Muscle of leg (tissue), 11 donors: ENCODE results near the gene IZUMO1. TPM values are rescaled to one million over a fixed set of nuclear protein-coding genes. Genes with fewer than 3 reads are reported as not detected.
"Not testable (repeated sequence)": the region's sequence is repeated elsewhere in the genome, so short reads cannot be mapped to it uniquely, and the experiment has no call there.

ENCODE experiments used
- DNase-seq: peaks from one replicate; pipeline ENCODE4 v3.0.0; 2013
- H3K27ac ChIP-seq: one replicate; pipeline ENCODE4 v1.5.1; 2013; ENCODE audit warnings: mild to moderate bottlenecking, low read length, control low read depth
- H3K27me3 ChIP-seq: one replicate; pipeline ENCODE4 v1.6.1; 2013; ENCODE audit warnings: low read length; ENCODE audit not compliant: control insufficient read depth, insufficient read depth
- H3K36me3 ChIP-seq: one replicate; pipeline ENCODE4 v1.6.1; 2013; ENCODE audit warnings: low read length; ENCODE audit not compliant: control insufficient read depth, insufficient read depth
- H3K4me1 ChIP-seq: one replicate; pipeline ENCODE4 v1.6.1; 2013; ENCODE audit warnings: low read length; ENCODE audit not compliant: control insufficient read depth, insufficient read depth
- H3K4me3 ChIP-seq: one replicate; pipeline ENCODE4 v1.5.1; 2013; ENCODE audit warnings: low read length, control low read depth
- H3K9me3 ChIP-seq: replicated peaks from 2 replicates; pipeline ENCODE4 v1.6.1; 2013; ENCODE audit warnings: low read depth, low read length; ENCODE audit not compliant: control insufficient read depth
- WGBS: methylation state at CpG from one replicate; pipeline ENCODE4 v1.1.5; 2013; ENCODE audit warnings: missing lambda C conversion rate; ENCODE audit not compliant: insufficient coverage; 5-methylcytosine and 5-hydroxymethylcytosine counted together
- polyA plus RNA-seq, 8 donors: library from polyadenylated mRNA; unstranded; fragments of 120-200 nt; gene quantifications; one replicate each; pipeline versions ENCODE4 v1.2.1 to v1.2.3, GENCODE V29; 2013; ENCODE audit warnings: inconsistent platforms in 1 of 8, low replicate concordance in 1 of 8; ENCODE audit not compliant: insufficient read length in 8 of 8, insufficient read depth in 1 of 8
- total RNA-seq: library from RNA; stranded (reverse); fragments of 120-200 nt; gene quantifications from one replicate; pipeline ENCODE4 v1.2.4, GENCODE V29; 2013

IZUMO1 gene
- total and polyA plus RNA-seq, 9 donors: 0.04 to 1.1 (median 0.76) TPM

DNA sequence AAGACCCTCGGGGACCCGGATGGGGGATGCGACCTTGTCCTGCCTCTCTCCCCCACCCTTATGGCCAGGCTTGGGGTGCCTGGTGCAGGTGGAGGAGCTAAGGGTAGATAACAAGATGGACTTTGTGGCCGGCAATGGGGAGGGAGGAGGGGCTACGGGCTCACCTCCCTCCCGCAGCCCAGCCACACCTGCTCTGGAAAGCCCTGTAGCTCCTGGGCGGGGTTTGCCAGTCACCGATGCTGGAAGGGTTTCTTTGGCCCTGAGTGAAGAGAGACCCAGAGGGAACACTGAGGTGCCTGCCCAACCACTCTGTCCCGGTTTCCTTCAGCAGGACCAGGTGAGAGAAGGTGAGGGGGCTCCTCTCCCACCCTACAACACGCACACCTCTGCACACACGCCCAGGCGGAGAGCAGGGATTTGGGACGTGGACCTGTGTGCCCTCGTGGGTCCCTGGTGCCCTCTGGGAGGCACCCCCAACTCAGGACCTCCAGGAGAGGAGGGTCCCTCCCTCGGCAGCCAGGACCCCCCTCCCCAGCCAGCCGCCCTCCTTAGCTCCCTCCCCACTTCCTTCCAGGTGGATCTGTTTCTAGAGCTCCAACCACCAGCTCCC lies 50.9 kb downstream of the IZUMO1 start, which contains the start of gene FUT2:
Gene FUT2 (plus strand): TSS at position 229 of the 610 bp plus-strand sequence. CDS start 6,986 bp downstream, outside the sequence.
- H3K4me3 ChIP-seq: no peak within 1 kb of the TSS
- no peak for DNase-seq
- no peaks in the 10 kb centered on the region for H3K36me3 ChIP-seq
- peaks cover 12% of the 10 kb centered on the region for H3K4me1 ChIP-seq
- H3K9me3 ChIP-seq: no peaks in the 10 kb centered on the region
- 12% methylated on average over 5 of the region's 16 CpGs for WGBS
- H3K27ac ChIP-seq: no peak within 1 kb of the TSS
- H3K27me3 ChIP-seq: peaks cover 24% of the 10 kb centered on the region

DNA sequence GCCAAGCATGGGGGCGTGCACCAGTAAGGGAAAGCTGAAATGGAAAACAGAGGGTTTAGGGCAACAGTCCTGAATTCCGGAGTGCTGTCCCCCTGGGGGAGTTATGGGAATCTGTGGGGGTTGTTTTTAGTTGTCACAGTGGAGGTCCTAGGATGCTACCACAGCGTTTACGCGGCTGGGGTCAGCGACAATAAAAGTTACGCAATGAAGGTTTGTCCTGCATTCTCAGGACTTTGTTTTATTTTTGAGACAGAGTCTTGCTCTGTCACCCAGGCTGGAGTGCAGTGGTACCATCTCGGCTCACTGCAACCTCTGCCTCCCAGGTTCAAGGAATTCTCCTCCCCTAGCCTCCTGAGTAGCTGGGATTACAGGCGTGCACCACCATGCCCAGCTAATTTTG lies 53.1 kb downstream of the IZUMO1 start:
- H3K9me3 ChIP-seq, H3K36me3 ChIP-seq, H3K4me3 ChIP-seq, H3K27ac ChIP-seq, DNase-seq: not testable (repeated sequence)
- 71% methylated on average over 7 of the region's 9 CpGs for WGBS
- Histone ChIP-seq H3K4me1 (peaks cover 12% of the 10 kb centered on the region), H3K27me3 (peaks cover 24% of the 10 kb centered on the region)

Other genes with a start within 250 kb of the IZUMO1 start
- gene LMTK3, start 235.1 kb downstream of the IZUMO1 start, total RNA-seq: 0.04 TPM
- gene LMTK3, start 235.1 kb downstream of the IZUMO1 start, polyA plus RNA-seq: under 1 TPM in 7 of 8 donors, not detected in 1; 0.03 to 0.39 (median 0.18) TPM
- 0.13 TPM for gene SULT2B1, start 194.7 kb downstream of the IZUMO1 start, total RNA-seq
- gene SULT2B1, start 194.7 kb downstream of the IZUMO1 start, polyA plus RNA-seq: 1 to 10 TPM in 1 of 8 donors, under 1 TPM in 6, not detected in 1; 0.11 to 2.9 (median 0.27) TPM
- not detected for gene SPACA4, start 140.2 kb downstream of the IZUMO1 start, total RNA-seq
- not detected for gene SPACA4, start 140.2 kb downstream of the IZUMO1 start, polyA plus RNA-seq
- 0.13 TPM for gene FAM83E, start 131.8 kb downstream of the IZUMO1 start, total RNA-seq
- gene FAM83E, start 131.8 kb downstream of the IZUMO1 start, polyA plus RNA-seq: 1 to 10 TPM in 1 of 8 donors, under 1 TPM in 6, not detected in 1; 0.11 to 1.2 (median 0.18) TPM
- gene RPL18, start 127.7 kb downstream of the IZUMO1 start, total RNA-seq: 2,914 TPM
- gene RPL18, start 127.7 kb downstream of the IZUMO1 start, polyA plus RNA-seq: 1,000 to 10,000 TPM; 1,793 to 2,160 (median 1,901) TPM
- 4.1 TPM for gene SPHK2, start 127.4 kb downstream of the IZUMO1 start, total RNA-seq
- gene SPHK2, start 127.4 kb downstream of the IZUMO1 start, polyA plus RNA-seq: 10 to 100 TPM in 4 of 8 donors, 1 to 10 TPM in 4; 7.0 to 11.8 (median 9.9) TPM
- 9.8 TPM for gene DBP, start 109.5 kb downstream of the IZUMO1 start, total RNA-seq
- gene DBP, start 109.5 kb downstream of the IZUMO1 start, polyA plus RNA-seq: 10 to 100 TPM in 1 of 8 donors, 1 to 10 TPM in 7; 3.0 to 10.8 (median 6.2) TPM
- gene CA11, start 100.7 kb downstream of the IZUMO1 start, total RNA-seq: 6.2 TPM
- gene CA11, start 100.7 kb downstream of the IZUMO1 start, polyA plus RNA-seq: 10 to 100 TPM in 7 of 8 donors, 1 to 10 TPM in 1; 7.9 to 22.1 (median 14.0) TPM
- gene NTN5, start 73.9 kb downstream of the IZUMO1 start, total RNA-seq: 0.18 TPM
- 1 to 10 TPM in 7 of 8 donors, under 1 TPM in 1; 0.64 to 8.5 (median 2.2) TPM for gene NTN5, start 73.9 kb downstream of the IZUMO1 start, polyA plus RNA-seq
- not detected for gene FUT2, start 50.9 kb downstream of the IZUMO1 start, total RNA-seq
- 1 to 10 TPM in 4 of 8 donors, under 1 TPM in 4; 0.53 to 3.8 (median 0.95) TPM for gene FUT2, start 50.9 kb downstream of the IZUMO1 start, polyA plus RNA-seq
- gene MAMSTR, start 27.2 kb downstream of the IZUMO1 start, total RNA-seq: 29.2 TPM
- gene MAMSTR, start 27.2 kb downstream of the IZUMO1 start, polyA plus RNA-seq: 100 to 1,000 TPM in 4 of 8 donors, 10 to 100 TPM in 4; 59.8 to 160 (median 113) TPM
- gene RASIP1, start 6.3 kb downstream of the IZUMO1 start, total RNA-seq: 14.1 TPM
- gene RASIP1, start 6.3 kb downstream of the IZUMO1 start, polyA plus RNA-seq: 10 to 100 TPM; 17.6 to 27.7 (median 25.0) TPM
- 1.1 TPM for gene FUT1, start 5.7 kb upstream of the IZUMO1 start, total RNA-seq
- 1 to 10 TPM in 7 of 8 donors, under 1 TPM in 1; 0.75 to 1.5 (median 1.3) TPM for gene FUT1, start 5.7 kb upstream of the IZUMO1 start, polyA plus RNA-seq
- gene FGF21, start 8.6 kb upstream of the IZUMO1 start, total RNA-seq: not detected
- under 1 TPM in 1 of 8 donors, not detected in 7; 0.25 TPM for gene FGF21, start 8.6 kb upstream of the IZUMO1 start, polyA plus RNA-seq
- 18.8 TPM for gene BCAT2, start 64.1 kb upstream of the IZUMO1 start, total RNA-seq
- 10 to 100 TPM; 21.2 to 32.7 (median 24.6) TPM for gene BCAT2, start 64.1 kb upstream of the IZUMO1 start, polyA plus RNA-seq
- gene HSD17B14, start 89.6 kb upstream of the IZUMO1 start, total RNA-seq: 2.7 TPM
- 1 to 10 TPM; 1.9 to 8.3 (median 4.3) TPM for gene HSD17B14, start 89.6 kb upstream of the IZUMO1 start, polyA plus RNA-seq
- gene PLEKHA4, start 121.7 kb upstream of the IZUMO1 start, total RNA-seq: 18.7 TPM
- gene PLEKHA4, start 121.7 kb upstream of the IZUMO1 start, polyA plus RNA-seq: 10 to 100 TPM; 34.9 to 59.0 (median 38.4) TPM
- 32.2 TPM for gene PPP1R15A, start 125.5 kb upstream of the IZUMO1 start, total RNA-seq
- 10 to 100 TPM; 49.0 to 84.7 (median 57.3) TPM for gene PPP1R15A, start 125.5 kb upstream of the IZUMO1 start, polyA plus RNA-seq
- 0.09 TPM for gene TULP2, start 151.8 kb upstream of the IZUMO1 start, total RNA-seq
- gene TULP2, start 151.8 kb upstream of the IZUMO1 start, polyA plus RNA-seq: under 1 TPM in 7 of 8 donors, not detected in 1; 0.13 to 0.88 (median 0.46) TPM
- 97.3 TPM for gene NUCB1, start 153.4 kb upstream of the IZUMO1 start, total RNA-seq
- gene NUCB1, start 153.4 kb upstream of the IZUMO1 start, polyA plus RNA-seq: 100 to 1,000 TPM; 141 to 216 (median 175) TPM
- gene DHDH, start 186.8 kb upstream of the IZUMO1 start, total RNA-seq: 0.31 TPM
- gene DHDH, start 186.8 kb upstream of the IZUMO1 start, polyA plus RNA-seq: 1 to 10 TPM in 1 of 8 donors, under 1 TPM in 7; 0.20 to 1.9 (median 0.42) TPM
- 27.1 TPM for gene BAX, start 208.0 kb upstream of the IZUMO1 start, total RNA-seq
- gene BAX, start 208.0 kb upstream of the IZUMO1 start, polyA plus RNA-seq: 10 to 100 TPM; 33.9 to 52.4 (median 44.7) TPM
- 786 TPM for gene FTL, start 218.4 kb upstream of the IZUMO1 start, total RNA-seq
- 100 to 1,000 TPM; 576 to 914 (median 741) TPM for gene FTL, start 218.4 kb upstream of the IZUMO1 start, polyA plus RNA-seq
- gene GYS1, start 246.4 kb upstream of the IZUMO1 start, total RNA-seq: 43.8 TPM
- 10 to 100 TPM; 47.3 to 87.3 (median 65.3) TPM for gene GYS1, start 246.4 kb upstream of the IZUMO1 start, polyA plus RNA-seq
- gene RUVBL2, start 247.0 kb upstream of the IZUMO1 start, total RNA-seq: 63.8 TPM
- gene RUVBL2, start 247.0 kb upstream of the IZUMO1 start, polyA plus RNA-seq: 10 to 100 TPM; 55.3 to 72.5 (median 66.9) TPM